MM.1S (cell line): ENCODE data around the gene PIGP.

ENCODE experiments used
- CTCF ChIP-seq: fragments of 300-600 bp; sonication (generic); IDR thresholded peaks from 2 replicates; pipeline ENCODE4 v1.5.1; 2016; ENCODE audit warnings: antibody characterized with exemption, low read length, mixed read lengths
- EZH2 ChIP-seq: fragments of 300-600 bp; sonication (generic); optimal IDR thresholded peaks from 2 replicates; pipeline ENCODE3; 2017; ENCODE audit warnings: low read depth, mild to moderate bottlenecking, antibody characterized with exemption, low read length, mixed read lengths
- EZH2phosphoT487 ChIP-seq: fragments of 300-600 bp; sonication (generic); IDR thresholded peaks from 2 replicates; pipeline ENCODE4 v1.6.1; 2018; ENCODE audit warnings: antibody characterized with exemption, low read length

GRCh38 chr21:37082856-37083528 is 10.1 kb upstream of the PIGP start:
- TF ChIP-seq EZH2, result no peak
- no peak for TF ChIP-seq CTCF
- no peak for TF ChIP-seq EZH2phosphoT487
